NCI-H2107 treated with DMSO at 0.1 percent for 48 hours (cell line): ENCODE results near the gene KRTCAP2.
A peak's percentile ranks its signal among the peaks of the same experiment; 100 is the strongest.
"Not testable (repeated sequence)": the region's sequence is repeated elsewhere in the genome, so short reads cannot be mapped to it uniquely, and the experiment has no call there.

Experiments
- DNase-seq: peaks from one replicate; lab custom pipeline; 2025; ENCODE audit not compliant: unreplicated experiment; lab: John Stamatoyannopoulos, UW

The KRTCAP2 gene

GRCh38 chr1:155172732-155173477 lies at the start of gene KRTCAP2:
Gene KRTCAP2 (minus strand): TSS chr1:155173304. CDS start chr1:155173224, 80 bp downstream.
- DNase-seq, result peak; percentile 96

DNA sequence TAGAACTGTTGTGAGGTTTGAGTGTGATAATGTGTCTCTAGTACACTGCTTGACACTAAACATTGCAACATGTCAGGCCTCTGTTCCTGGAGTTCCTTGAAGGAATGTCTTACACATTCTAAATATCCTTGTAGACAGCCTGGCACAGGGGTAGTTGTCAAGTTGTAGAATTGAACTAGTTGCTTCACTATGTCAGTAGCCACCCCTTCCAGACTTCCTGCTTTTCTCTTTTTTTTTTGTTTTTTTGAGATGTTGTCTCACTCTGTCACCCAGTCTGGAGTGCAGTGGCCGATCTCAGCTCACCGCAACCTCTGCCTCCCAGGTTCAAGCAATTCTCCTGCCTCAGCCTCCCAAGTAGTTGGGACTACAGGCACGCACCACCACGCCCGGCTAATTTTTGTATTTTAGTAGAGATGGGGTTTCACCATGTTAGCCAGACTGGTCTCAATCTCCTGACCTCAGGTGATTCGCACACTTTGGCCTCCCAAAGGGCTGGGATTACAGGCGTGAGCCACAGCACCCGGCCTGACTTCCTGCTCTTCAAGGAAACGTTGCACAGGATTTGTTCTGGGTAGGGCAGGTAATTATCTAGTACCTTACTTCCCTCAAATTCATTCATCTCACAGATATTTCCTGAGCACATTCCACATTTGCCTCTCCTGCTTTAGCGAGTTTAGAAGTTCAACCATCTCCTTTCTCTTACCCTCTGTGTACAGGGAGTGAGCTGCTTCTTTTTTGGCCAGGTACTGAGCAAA lies 47.3 kb upstream of the KRTCAP2 start:
- not testable (repeated sequence) for DNase-seq

DNA sequence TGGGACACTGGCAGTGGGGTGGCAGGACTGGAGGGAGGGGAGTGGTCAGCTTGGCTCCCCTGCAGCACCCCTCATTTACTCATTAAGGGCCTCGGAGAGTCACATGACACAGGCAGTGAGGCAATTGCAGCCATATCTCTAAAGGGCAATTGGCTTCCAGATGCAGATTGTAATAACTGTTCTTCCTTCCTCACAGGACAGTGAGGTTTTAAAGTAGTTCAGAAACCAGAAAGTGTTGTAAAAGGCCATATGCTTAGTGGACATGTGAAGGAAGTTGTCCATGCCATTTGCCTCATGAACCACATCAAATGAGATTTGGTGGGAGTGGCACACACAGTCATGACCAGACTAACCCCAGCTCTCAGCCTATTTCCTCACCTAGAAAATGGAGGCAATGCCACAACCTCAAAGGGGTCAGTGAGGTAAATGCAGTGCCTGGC lies 46.5 kb upstream of the KRTCAP2 start:
- DNase-seq, result no peak

- peak; percentile 36 for DNase-seq
Observed at GRCh38 chr1:155218854-155219591, 45.9 kb upstream of the KRTCAP2 start.

GRCh38 chr1:155214702-155215101 lies 41.6 kb upstream of the KRTCAP2 start:
- not testable (repeated sequence) for DNase-seq

DNA sequence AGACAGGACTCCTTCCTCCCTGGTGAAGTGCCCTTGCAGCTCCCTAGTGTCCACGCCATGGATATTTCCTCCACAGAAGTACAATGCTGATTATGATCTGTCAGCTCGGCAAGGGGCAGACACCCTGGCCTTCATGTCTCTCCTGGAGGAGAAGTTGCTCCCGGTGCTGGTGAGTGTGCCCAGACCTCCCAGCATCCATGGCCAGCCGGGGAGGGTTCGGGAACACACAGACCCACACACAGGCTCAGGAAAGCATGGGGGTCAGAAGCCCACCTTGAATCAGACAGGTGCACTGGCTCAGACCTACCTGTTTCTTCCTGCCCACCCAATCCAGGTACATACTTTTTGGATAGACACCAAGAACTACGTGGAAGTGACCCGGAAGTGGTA lies 38.9 kb upstream of the KRTCAP2 start:
- not testable (repeated sequence) for DNase-seq

- not testable (repeated sequence) for DNase-seq
Observed at GRCh38 chr1:155211381-155212050, 38.4 kb upstream of the KRTCAP2 start.

DNA sequence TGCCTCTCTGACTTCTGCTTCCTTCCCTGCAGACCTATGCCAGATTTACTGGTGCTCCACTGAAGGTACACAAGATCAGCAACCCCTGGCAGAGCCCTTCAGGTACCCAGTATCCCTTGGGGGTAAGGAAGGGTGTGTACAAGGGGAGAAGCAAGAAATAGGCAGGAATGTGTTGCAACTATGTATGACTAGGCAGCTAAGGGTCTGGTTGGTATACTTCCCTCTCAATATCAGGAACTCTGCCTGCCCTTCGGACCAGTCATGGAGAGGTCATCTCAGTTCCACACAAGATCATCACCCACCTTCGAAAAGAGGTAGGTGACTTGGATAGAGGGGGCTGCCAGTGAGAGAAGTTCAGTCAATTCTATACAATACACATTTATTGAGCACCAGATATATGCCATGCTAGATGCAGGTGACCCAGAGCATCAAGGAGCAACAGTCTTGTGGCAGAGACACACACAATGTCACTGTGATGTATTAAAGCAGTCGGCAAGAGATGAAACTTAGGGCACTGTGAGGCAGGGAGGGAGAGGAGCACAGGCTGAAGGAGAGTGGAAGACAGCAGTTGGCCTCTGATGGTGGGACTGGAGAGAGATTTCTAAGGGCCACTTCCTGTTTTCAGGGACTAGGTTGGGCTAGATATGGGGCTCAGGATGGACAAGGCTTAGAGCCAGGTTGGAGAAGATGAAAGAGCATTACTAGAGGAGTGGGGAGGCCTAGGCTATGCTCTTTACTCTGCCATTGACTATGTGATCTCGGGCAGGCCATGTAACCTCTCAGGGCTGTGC lies 37.4 kb upstream of the KRTCAP2 start:
- no peak for DNase-seq

DNA sequence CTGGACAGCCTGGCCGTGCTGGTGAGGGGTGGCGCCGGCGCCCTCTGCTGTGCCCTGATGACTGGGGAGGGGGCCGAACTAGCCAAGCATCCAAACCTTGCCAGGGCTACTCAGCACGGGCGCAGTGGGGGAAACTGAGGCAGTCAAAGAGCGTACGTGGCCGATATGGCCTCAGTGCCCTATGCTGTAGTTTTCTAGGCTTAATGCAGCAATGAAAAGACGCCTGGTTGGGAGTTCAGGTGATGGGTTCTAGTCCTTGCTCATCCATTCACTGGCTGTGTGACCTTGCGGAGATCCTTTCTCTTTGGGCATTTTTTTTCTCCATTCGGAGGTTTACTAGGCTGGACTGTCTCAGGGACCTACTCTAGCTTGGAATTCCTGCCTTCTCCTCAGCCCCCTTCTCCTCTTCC lies 36.2 kb upstream of the KRTCAP2 start:
- DNase-seq, result no peak

- peak; percentile 72 for DNase-seq
Observed at GRCh38 chr1:155208541-155209311, 35.6 kb upstream of the KRTCAP2 start, which contains the start of gene MTX1. Gene MTX1 (plus strand): TSS chr1:155208695. CDS start chr1:155208805, 110 bp downstream.

DNA sequence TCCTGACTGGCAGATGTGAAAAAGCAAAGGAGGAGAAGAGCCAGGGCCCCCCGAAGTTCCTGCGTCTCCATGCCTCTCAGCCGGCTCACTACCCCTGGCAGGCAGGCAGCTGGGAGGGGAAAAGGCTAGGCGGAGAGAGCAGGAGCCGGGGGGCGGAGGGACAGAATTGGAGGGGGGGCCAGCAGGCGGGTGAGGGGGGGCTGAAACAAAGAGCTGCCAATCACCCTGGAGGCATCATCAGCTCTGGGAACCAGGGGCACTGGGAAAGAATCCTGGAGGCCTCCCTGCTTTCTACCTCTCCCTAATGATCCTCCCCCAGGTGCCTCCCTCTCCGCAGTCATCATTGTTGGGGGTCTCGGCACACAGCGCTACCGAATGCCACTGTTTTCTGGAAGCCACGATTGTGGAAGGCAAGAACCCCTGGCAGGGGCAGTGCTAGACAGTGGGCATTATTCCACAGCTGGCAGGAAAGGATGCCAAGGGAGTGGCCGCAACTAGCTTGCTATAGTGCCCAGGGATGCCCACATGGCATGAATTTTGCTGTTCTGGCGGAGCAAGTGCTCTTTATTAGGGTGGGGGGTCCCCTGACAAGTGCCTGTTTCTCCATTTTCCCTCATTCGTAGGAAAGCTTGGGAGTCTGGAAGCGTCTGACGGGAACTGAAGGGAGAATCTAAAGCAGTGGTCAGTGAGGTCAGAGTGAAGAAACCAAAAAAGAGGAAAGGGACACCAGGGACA lies 34.9 kb upstream of the KRTCAP2 start, which contains the start of gene THBS3:
TSS of gene THBS3 (minus strand) at position 92 of the 735 bp plus-strand sequence. CDS start at position 71, 21 bp downstream.
- peak; percentile 52 for DNase-seq

- DNase-seq, result peak; percentile 74
Observed at GRCh38 chr1:155206891-155207805, 34.0 kb upstream of the KRTCAP2 start.

GRCh38 chr1:155205969-155206593 lies 33.0 kb upstream of the KRTCAP2 start:
- no peak for DNase-seq

GRCh38 chr1:155205035-155205434 lies 31.9 kb upstream of the KRTCAP2 start:
- DNase-seq, result no peak

DNA sequence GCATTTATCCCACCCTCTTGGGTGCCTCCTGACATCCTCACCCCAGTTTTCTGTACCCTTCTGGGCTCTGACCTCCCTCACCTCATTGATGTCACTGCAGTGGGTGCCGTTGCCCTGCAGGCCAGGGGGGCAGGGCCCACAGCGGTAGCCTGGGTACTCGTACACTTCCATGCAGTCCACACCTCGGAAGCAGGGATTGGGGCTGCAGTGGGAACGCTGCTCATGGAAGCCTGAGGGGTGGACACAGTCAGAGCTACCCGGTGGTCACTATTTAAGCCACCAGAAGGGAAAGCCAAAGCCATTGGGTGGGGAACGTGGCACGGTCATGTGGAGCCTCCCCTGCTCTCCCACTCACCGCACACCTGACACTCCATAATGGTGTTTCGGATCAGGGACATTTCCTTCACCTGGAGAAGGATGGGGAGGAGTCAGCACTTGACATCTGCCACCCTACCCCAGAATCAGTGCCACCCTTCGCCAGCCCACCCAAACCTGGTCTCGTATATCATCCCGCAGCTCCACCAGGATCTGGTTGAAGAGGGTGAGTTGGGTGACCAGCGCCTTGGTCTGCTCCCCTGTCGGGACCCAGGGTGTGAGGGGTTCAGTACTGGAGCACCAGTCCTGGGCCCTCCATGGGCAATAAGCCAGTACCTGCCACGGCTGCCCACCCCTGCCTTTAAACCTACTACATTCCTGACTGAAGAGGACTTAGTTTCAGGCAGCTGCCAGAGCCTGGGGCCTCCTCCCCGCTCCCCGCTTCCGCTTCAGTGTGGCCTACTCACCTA lies 29.8 kb upstream of the KRTCAP2 start:
- DNase-seq, result no peak

GRCh38 chr1:155202198-155202597 lies 29.1 kb upstream of the KRTCAP2 start:
- DNase-seq, result no peak
